NCI-H748 treated with DMSO at 0.1 percent for 48 hours (cell line): ENCODE measurements around the gene FREM3.
"Not testable (repeated sequence)": the region's sequence is repeated elsewhere in the genome, so short reads cannot be mapped to it uniquely, and the experiment has no call there.

ENCODE experiments used
- DNase-seq: peaks from one replicate; lab custom pipeline; 2025; lab: John Stamatoyannopoulos, UW

Gene FREM3

GRCh38 chr4:143700416-143701352, at the start of gene FREM3:
Gene FREM3, minus strand, starts transcription at chr4:143700675. Its CDS starts 0 bp downstream, at chr4:143700675.
- DNase-seq, result no peak

GRCh38 chr4:143745874-143746273, 45.4 kb upstream of the FREM3 start:
- no peak for DNase-seq

GRCh38 chr4:143743591-143743990, 43.1 kb upstream of the FREM3 start:
- no peak for DNase-seq

DNA sequence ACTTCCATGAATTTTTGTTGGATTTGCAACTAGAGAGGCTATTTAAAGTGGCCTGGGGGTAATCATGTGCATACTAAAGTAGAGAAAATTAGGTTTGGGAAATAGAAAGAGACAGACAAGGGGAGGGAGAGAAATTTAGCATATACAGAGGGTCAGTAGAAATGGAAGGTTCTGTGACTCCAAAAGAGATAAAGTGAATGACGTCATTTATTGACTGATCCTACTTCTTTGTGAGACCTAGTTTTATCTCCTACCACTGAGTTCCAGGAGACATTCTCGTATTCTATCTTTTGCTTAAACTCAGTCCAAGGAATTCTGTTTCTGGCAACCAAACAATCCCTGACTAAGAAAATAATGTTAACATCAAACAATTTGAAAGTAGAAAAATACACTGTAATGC, 42.4 kb upstream of the FREM3 start:
- DNase-seq, result no peak

- DNase-seq, result no peak
Measured at GRCh38 chr4:143736861-143737260, 36.4 kb upstream of the FREM3 start.

DNA sequence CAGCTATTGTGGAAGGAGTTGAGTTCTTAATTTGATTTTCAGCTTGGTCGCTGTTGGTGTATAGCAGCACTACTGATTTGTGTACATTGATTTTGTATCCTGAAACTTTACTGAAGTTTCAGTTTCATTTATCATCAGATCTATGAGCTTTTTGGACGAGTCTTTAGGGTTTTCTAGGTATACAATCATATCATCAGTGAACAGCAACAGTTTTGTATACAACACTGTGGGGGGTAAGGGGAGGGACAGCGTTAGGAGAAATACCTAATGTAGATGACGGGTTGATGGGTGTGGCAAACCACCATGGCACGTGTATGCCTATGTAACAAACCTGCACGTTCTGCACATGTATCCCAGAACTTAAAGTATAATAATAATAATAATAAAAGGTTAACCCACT, 35.6 kb upstream of the FREM3 start:
- DNase-seq, result not testable (repeated sequence)

GRCh38 chr4:143728166-143728565, 27.7 kb upstream of the FREM3 start:
- DNase-seq, result no peak

DNA sequence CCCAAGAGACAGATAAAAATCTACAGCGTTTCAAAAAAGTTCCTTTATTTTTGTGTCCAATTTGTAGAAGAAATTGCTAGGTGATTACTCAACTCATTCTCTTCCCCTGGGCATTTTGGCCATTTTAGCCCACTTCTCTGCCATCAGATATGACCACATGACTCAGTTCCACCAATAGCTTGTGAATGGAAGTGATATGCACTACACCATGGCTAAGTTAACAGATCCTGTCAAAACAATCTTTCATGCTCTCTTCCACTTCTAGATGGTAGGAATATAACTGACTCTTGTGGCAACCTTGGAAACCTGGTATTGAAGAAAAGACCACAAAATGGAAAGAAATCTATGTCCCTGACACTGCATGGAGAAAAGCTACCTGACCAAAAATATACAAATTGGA, 26.2 kb upstream of the FREM3 start:
- no peak for DNase-seq

- no peak for DNase-seq
Measured at GRCh38 chr4:143721317-143721716, 20.8 kb upstream of the FREM3 start.

DNA sequence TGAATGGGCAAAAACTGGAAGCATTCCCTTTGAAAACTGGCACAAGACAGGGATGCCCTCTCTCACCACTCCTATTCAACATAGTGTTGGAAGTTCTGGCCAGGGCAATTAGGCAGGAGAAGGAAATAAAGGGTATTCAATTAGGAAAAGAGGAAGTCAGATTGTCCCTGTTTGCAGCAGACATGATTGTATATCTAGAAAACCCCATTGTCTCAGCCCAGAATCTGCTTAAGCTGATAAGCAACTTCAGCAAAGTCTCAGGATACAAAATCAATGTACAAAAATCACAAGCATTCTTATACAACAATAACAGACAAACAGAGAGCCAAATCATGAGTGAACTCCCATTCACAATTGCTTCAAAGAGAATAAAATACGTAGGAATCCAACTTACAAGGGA, 18.3 kb upstream of the FREM3 start:
- not testable (repeated sequence) for DNase-seq

GRCh38 chr4:143713955-143714625, 13.6 kb upstream of the FREM3 start:
- DNase-seq, result no peak

GRCh38 chr4:143713553-143713952, 13.1 kb upstream of the FREM3 start:
- DNase-seq, result no peak

DNA sequence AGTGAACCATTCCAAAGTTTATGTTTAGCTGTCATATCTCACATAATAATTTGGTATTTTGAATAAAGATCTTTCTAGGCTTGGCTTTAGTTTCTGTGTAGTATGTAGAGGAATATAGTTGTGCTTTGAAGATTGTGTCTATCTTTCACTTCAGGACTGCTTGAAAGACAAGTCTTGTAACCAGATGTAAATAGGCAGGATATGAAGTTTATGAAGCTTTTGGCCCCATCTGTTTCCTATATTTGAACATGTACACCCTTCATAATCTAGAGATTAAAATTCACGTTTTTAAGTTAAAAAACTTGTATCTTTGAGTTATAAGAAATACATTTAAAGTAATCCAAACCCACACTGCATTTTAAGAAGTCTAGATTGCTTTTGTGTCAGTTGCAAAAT, 11.7 kb upstream of the FREM3 start:
- DNase-seq, result no peak

- no peak for DNase-seq
Measured at GRCh38 chr4:143711543-143712154, 11.2 kb upstream of the FREM3 start.

DNA sequence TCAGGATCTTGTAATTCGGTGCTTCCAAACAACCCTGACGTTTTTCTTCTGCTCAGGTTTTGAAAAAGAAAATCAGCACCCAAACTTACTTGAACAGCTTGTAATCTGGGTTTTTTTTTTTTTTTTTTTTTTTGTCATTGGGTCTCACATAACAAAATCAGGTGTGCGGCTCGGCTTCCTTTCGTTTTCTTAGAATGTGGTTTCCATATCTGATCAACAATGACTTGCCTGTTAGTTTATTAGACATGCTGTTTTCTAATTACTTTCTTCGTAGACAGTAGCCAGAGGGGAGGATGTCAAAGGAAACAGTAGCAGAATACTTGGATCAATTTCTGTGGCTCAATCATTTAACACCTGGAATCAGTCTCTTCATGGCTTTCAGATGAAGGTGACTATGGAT, 890 bp upstream of the FREM3 start:
- no peak for DNase-seq

GRCh38 chr4:143700046-143700415, 444 bp downstream of the FREM3 start:
- DNase-seq, result no peak

- DNase-seq, result no peak
Measured at GRCh38 chr4:143699331-143700045, 987 bp downstream of the FREM3 start.

GRCh38 chr4:143693856-143694255, 6.6 kb downstream of the FREM3 start:
- DNase-seq, result no peak

- no peak for DNase-seq
Measured at GRCh38 chr4:143692241-143692640, 8.2 kb downstream of the FREM3 start.

GRCh38 chr4:143679434-143679833, 21.0 kb downstream of the FREM3 start:
- DNase-seq, result no peak

GRCh38 chr4:143673629-143674028, 26.8 kb downstream of the FREM3 start:
- not testable (repeated sequence) for DNase-seq

DNA sequence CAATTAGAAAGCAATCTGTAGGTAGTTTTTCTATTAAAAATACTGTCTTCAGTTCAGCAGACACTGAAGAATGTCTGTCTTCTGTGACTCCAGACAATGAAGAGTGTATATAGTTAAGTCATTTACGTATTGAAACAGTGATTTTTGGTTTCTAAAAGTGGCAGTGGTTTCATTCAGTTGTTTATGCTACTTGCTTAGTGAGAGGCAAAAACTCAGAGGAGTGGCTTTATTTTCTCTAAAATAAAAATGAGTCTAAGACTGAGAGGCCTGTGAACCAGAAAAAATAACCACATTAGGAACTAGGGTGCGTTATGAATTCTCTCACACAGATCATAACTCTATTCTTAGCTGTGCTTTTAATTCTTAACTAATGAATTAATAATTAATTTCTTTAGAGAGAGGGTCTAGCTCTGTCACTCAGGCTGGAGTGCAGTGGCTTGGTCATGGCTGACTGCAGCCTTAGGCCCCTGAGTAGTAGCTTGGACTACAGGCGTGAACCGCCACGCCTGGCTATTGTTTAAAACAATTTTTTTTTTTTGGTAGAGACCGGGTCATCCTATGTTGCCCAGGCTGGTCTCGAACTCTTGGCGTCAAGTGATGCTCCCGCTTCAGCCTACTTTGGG, 31.4 kb downstream of the FREM3 start:
- no peak for DNase-seq
